CD4-positive, alpha-beta memory T cell (primary cell): ENCODE results near the gene KIAA0319L. TPM values are rescaled to one million over a fixed set of nuclear protein-coding genes. Genes with fewer than 3 reads are reported as not detected.

Experiments used
- CTCF ChIA-PET: fragments of 350-600 bp; sonication (Branson Sonifier 250); formaldehyde crosslinking; loops from one replicate; lab custom pipeline; 2021; ENCODE audit warnings: inconsistent platforms; ENCODE audit not compliant: partially characterized antibody; lab: Charles Lee
- POLR2A ChIA-PET: fragments of 350-600 bp; sonication (Branson Sonifier 250); formaldehyde crosslinking; loops from one replicate; lab custom pipeline; 2021; ENCODE audit not compliant: partially characterized antibody; lab: Charles Lee
- DNase-seq, 5 donors: peaks; one replicate each; pipeline versions ENCODE4 v3.0.0 to v3.0.0-alpha.2; 2020 to 2022; ENCODE audit warnings: mixed read lengths in 1 of 5
- H3K27ac ChIP-seq: one replicate; pipeline ENCODE4 v1.7.0; 2013; ENCODE audit warnings: low read depth, low read length
- H3K27me3 ChIP-seq: 2 replicates; pipeline ENCODE4 v1.7.0; 2013; ENCODE audit warnings: mild to moderate bottlenecking, low read length, moderate library complexity; ENCODE audit not compliant: insufficient read depth
- H3K36me3 ChIP-seq: 2 replicates; pipeline ENCODE4 v1.7.0; 2013; ENCODE audit warnings: mild to moderate bottlenecking, low read length, moderate library complexity; ENCODE audit not compliant: insufficient read depth
- H3K4me1 ChIP-seq: 2 replicates; pipeline ENCODE4 v1.7.0; 2013; ENCODE audit warnings: mild to moderate bottlenecking, low read length, moderate library complexity; ENCODE audit not compliant: insufficient read depth
- H3K4me3 ChIP-seq, 2 donors: one replicate each; pipeline ENCODE4 v1.7.0; 2013; ENCODE audit warnings: low read length in 2 of 2, mild to moderate bottlenecking in 1 of 2
- H3K9me3 ChIP-seq, 2 donors: one replicate each; pipeline ENCODE4 v1.7.0; 2013; ENCODE audit warnings: low read length in 2 of 2, control low read depth in 1 of 2; ENCODE audit not compliant: control insufficient read depth in 1 of 2
- H3K27ac Mint-ChIP-seq, 7 donors: one replicate each; pipeline ENCODE4 v1.8.0; 2020 to 2021; ENCODE audit warnings: mixed read lengths in 7 of 7, mild to moderate bottlenecking in 6 of 7, inconsistent platforms in 3 of 7, moderate library complexity in 3 of 7
- H3K27me3 Mint-ChIP-seq, 2 donors: one replicate each; pipeline ENCODE4 v1.8.0; 2020 to 2021; ENCODE audit warnings: mixed read lengths in 2 of 2
- H3K36me3 Mint-ChIP-seq, 2 donors: one replicate each; pipeline ENCODE4 v1.8.0; 2020 to 2021; ENCODE audit warnings: mixed read lengths in 2 of 2, inconsistent platforms in 1 of 2, mild to moderate bottlenecking in 1 of 2
- H3K4me1 Mint-ChIP-seq, 4 donors: one replicate each; pipeline ENCODE4 v1.8.0; 2020 to 2021; ENCODE audit warnings: mixed read lengths in 4 of 4, mild to moderate bottlenecking in 1 of 4
- H3K4me3 Mint-ChIP-seq, 8 donors: one replicate each; pipeline ENCODE4 v1.8.0; 2020 to 2021; ENCODE audit warnings: mixed read lengths in 8 of 8, mild to moderate bottlenecking in 7 of 8, moderate library complexity in 6 of 8, inconsistent platforms in 3 of 8
- H3K9me3 Mint-ChIP-seq, 8 donors: one replicate each; pipeline ENCODE4 v1.8.0; 2020 to 2021; ENCODE audit warnings: mixed read lengths in 8 of 8, mild to moderate bottlenecking in 5 of 8, inconsistent platforms in 3 of 8, moderate library complexity in 1 of 8
- intact Hi-C: fragments of 100-400 bp; cut with micrococcal nuclease; formaldehyde crosslinking; loops from one replicate; pipeline ENCODE4 v1.15.1; 2023
- polyA plus RNA-seq, 2 donors: library from polyadenylated mRNA; unstranded; fragments of 300-500 nt; fragmentation: Illumina TruSeq; gene quantifications; one replicate each; pipeline ENCODE4 v1.2.3, GENCODE V29; 2021
- total RNA-seq, 2 experiments: library from RNA; stranded (reverse); gene quantifications; one replicate each; pipeline ENCODE4 v1.2.3, GENCODE V29; 2021

The KIAA0319L gene
- total and polyA plus RNA-seq, 4 experiments from 2014 or later, result 12.7 to 82.9 (median 54.3) TPM

DNA sequence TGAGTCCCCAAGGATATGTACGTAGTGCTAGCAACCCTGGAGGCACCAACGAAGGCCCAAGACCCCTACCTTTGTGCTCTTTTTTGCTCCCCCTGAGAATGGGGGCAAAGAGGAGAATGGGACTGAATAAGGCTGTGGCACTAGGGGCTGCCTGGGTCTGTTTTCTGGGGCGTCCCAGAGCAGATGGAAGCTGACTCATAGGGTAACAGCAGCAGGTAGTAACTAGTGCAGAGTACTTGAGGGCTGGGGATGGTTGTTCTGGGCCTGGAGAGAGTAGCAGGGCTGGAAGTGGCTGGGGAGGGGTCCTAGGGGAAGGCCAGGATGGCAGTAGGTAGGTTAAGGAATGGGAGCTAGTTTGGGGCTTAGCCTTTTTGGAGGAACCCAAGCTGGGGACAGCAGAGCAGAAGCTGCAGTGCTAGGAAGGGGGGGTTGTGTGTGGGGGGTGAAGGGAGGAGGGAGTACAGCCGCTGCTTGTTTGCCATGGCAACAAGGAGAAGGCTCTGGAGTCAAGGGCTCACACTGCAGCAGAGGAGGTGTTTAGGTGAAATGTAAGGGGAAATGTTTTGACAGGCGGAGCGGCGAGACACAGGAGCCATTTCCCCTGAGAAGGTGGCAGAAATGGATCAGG lies 2.2 kb upstream of the KIAA0319L start:
- ChIA-PET CTCF (interaction anchor here (0.5 to 5.3 kb wide), 4 partner anchors 8 to 209 kb away, joined by 3 to 69 read pairs (median 16); no protein-coding TSS in a partner anchor), POLR2A (interaction anchor here (0.9 to 2.1 kb wide), 4 partner anchors 9 to 110 kb away, joined by 3 to 8 read pairs (median 4); no protein-coding TSS in a partner anchor)
- Mint-ChIP-seq H3K4me1 (peaks cover 33 to 71% (median 41%) of the 10 kb centered on the region in 4 donors), H3K27me3 (no peaks in the 10 kb centered on the region), H3K36me3 (peaks cover under 1 to 47% of the 10 kb centered on the region in 2 donors), H3K9me3 (no peaks in the 10 kb centered on the region), H3K27ac (peak overlapping the region; percentile 82 to 100 (median 94)), H3K4me3 (peak overlapping the region; percentile 36 to 73 (median 62))
- peak in 4 of 5 donors; percentile 40 to 71 (median 43) for DNase-seq
- intact Hi-C loops, result loop anchor here (5.0 kb wide), 2 partner anchors 52 to 367 kb away; partner anchors contain the start of gene SFPQ
- peak overlapping the region; percentile 70 for H3K27ac ChIP-seq
- peaks cover 7% of the 10 kb centered on the region for H3K36me3 ChIP-seq
- no peak overlapping the region for H3K4me3 ChIP-seq
- H3K9me3 ChIP-seq, result no peaks in the 10 kb centered on the region
- no peaks in the 10 kb centered on the region for H3K27me3 ChIP-seq
- H3K4me1 ChIP-seq, result peaks cover 40% of the 10 kb centered on the region

- peak overlapping the region; percentile 70 for H3K27ac ChIP-seq
- H3K27ac Mint-ChIP-seq, result peak overlapping the region; percentile 95 to 100 (median 96)
- H3K27me3 ChIP-seq, result no peaks in the 10 kb centered on the region
- CTCF ChIA-PET, result interaction anchor here (1.5 to 5.3 kb wide), 4 partner anchors 9 to 169 kb away, joined by 7 to 69 read pairs (median 20); no protein-coding TSS in a partner anchor
- H3K4me3 ChIP-seq, result peak overlapping the region; percentile 92 to 100
- peak in 1 of 5 donors; percentile 27 for DNase-seq
- H3K4me3 Mint-ChIP-seq, result peak overlapping the region; percentile 94 to 99 (median 97)
- no peaks in the 10 kb centered on the region for H3K27me3 Mint-ChIP-seq
- POLR2A ChIA-PET, result interaction anchor here (0.9 to 2.6 kb wide), 11 partner anchors 9 to 372 kb away, joined by 3 to 39 read pairs (median 6); partner anchors contain the start of genes AGO3 and TFAP2E
- peaks cover 48% of the 10 kb centered on the region for H3K4me1 ChIP-seq
- H3K4me1 Mint-ChIP-seq, result peaks cover 33 to 73% (median 43%) of the 10 kb centered on the region in 4 donors
- intact Hi-C loops, result loop anchor here (5.0 kb wide), 2 partner anchors 51 to 366 kb away; partner anchors contain the start of gene SFPQ
- H3K36me3 Mint-ChIP-seq, result peaks cover under 1 to 49% of the 10 kb centered on the region in 2 donors
- no peaks in the 10 kb centered on the region for H3K9me3 Mint-ChIP-seq
- H3K36me3 ChIP-seq, result peaks cover 7% of the 10 kb centered on the region
- no peaks in the 10 kb centered on the region for H3K9me3 ChIP-seq
Measured at GRCh38 chr1:35558374-35559316, 1.4 kb upstream of the KIAA0319L start.

GRCh38 chr1:35557611-35558373 lies 589 bp upstream of the KIAA0319L start, which contains the start of gene NCDN:
NCDN (plus strand) TSS chr1:35557799; CDS start chr1:35558191, 392 bp downstream.
- H3K27ac Mint-ChIP-seq, result peak within 1 kb of the TSS; percentile 95 to 100 (median 96)
- peak within 1 kb of the TSS; percentile 94 to 99 (median 97) for H3K4me3 Mint-ChIP-seq
- H3K4me1 Mint-ChIP-seq, result peaks cover 37 to 78% (median 46%) of the 10 kb centered on the region in 4 donors
- no peaks in the 10 kb centered on the region for H3K27me3 Mint-ChIP-seq
- CTCF ChIA-PET, result interaction anchor here (0.7 to 5.3 kb wide), 8 partner anchors 9 to 107 kb away, joined by 3 to 69 read pairs (median 10); no protein-coding TSS in a partner anchor
- H3K4me1 ChIP-seq, result peaks cover 52% of the 10 kb centered on the region
- H3K27ac ChIP-seq, result peak within 1 kb of the TSS; percentile 70
- DNase-seq, result peak; percentile 93 to 97 (median 95)
- no peaks in the 10 kb centered on the region for H3K9me3 ChIP-seq
- H3K36me3 Mint-ChIP-seq, result peaks cover 6 to 51% of the 10 kb centered on the region in 2 donors
- peak within 1 kb of the TSS; percentile 92 to 100 for H3K4me3 ChIP-seq
- peaks cover 11% of the 10 kb centered on the region for H3K36me3 ChIP-seq
- intact Hi-C loops, result loop anchor here (2.0 to 5.0 kb wide), 3 partner anchors 19 to 365 kb away; partner anchors contain the start of gene SFPQ
- H3K27me3 ChIP-seq, result no peaks in the 10 kb centered on the region
- H3K9me3 Mint-ChIP-seq, result no peaks in the 10 kb centered on the region
- POLR2A ChIA-PET, result interaction anchor here (0.7 to 2.6 kb wide), 22 partner anchors 9 to 698 kb away, joined by 3 to 39 read pairs (median 6); partner anchors contain the start of genes AGO3, CLSPN, SMIM12 and TFAP2E

- no peak for DNase-seq
- Mint-ChIP-seq H3K27ac (peak overlapping the region; percentile 87 to 100 (median 91)), H3K27me3 (no peaks in the 10 kb centered on the region), H3K4me1 (peaks cover 40 to 77% (median 53%) of the 10 kb centered on the region in 4 donors), H3K4me3 (peak overlapping the region; percentile 92 to 99 (median 97)), H3K36me3 (peaks cover 14 to 51% of the 10 kb centered on the region in 2 donors), H3K9me3 (no peaks in the 10 kb centered on the region)
- intact Hi-C loops, result loop anchor here (2.0 to 5.0 kb wide), 3 partner anchors 18 to 364 kb away; partner anchors contain the start of gene SFPQ
- POLR2A ChIA-PET, result interaction anchor here (0.7 to 2.6 kb wide), 19 partner anchors 12 to 213 kb away, joined by 3 to 39 read pairs (median 5); partner anchors contain the start of genes CLSPN and TFAP2E
- Histone ChIP-seq H3K9me3 (no peaks in the 10 kb centered on the region), H3K27me3 (no peaks in the 10 kb centered on the region), H3K4me3 (peak overlapping the region; percentile 92 to 100), H3K4me1 (peaks cover 52% of the 10 kb centered on the region), H3K27ac (peak overlapping the region; percentile 70), H3K36me3 (peaks cover 18% of the 10 kb centered on the region)
- CTCF ChIA-PET, result interaction anchor here (0.7 to 5.3 kb wide), 10 partner anchors 8 to 213 kb away, joined by 3 to 37 read pairs (median 7); partner anchors contain the start of gene CLSPN
Measured at GRCh38 chr1:35556484-35557117, 602 bp downstream of the KIAA0319L start.

GRCh38 chr1:35555601-35556477 lies 1.4 kb downstream of the KIAA0319L start:
- Mint-ChIP-seq H3K27me3 (no peaks in the 10 kb centered on the region), H3K4me3 (peak overlapping the region; percentile 92 to 99 (median 97)), H3K9me3 (no peaks in the 10 kb centered on the region), H3K36me3 (peaks cover 15 to 50% of the 10 kb centered on the region in 2 donors), H3K4me1 (peaks cover 38 to 74% (median 51%) of the 10 kb centered on the region in 4 donors), H3K27ac (peak overlapping the region; percentile 87 to 100 (median 91))
- peak overlapping the region in 1 of 2 donors; percentile 92 for H3K4me3 ChIP-seq
- H3K27ac ChIP-seq, result peak overlapping the region; percentile 70
- H3K9me3 ChIP-seq, result no peaks in the 10 kb centered on the region
- H3K36me3 ChIP-seq, result peaks cover 19% of the 10 kb centered on the region
- ChIA-PET CTCF (interaction anchor here (0.7 to 5.3 kb wide), 9 partner anchors 9 to 214 kb away, joined by 3 to 37 read pairs (median 7); partner anchors contain the start of gene CLSPN), POLR2A (interaction anchor here (1.4 to 2.6 kb wide), 6 partner anchors 14 to 214 kb away, joined by 3 to 39 read pairs (median 16); partner anchors contain the start of gene CLSPN)
- DNase-seq, result no peak
- H3K27me3 ChIP-seq, result no peaks in the 10 kb centered on the region
- intact Hi-C loops, result loop anchor here (2.0 to 5.0 kb wide), 3 partner anchors 17 to 364 kb away; partner anchors contain the start of gene SFPQ
- H3K4me1 ChIP-seq, result peaks cover 52% of the 10 kb centered on the region
